ENCODE results near the gene CBLN1. TPM values are rescaled to one million over a fixed set of nuclear protein-coding genes. Genes with fewer than 3 reads are reported as not detected.

The CBLN1 gene
- total and polyA plus RNA-seq, 4 donors: 0.14 to 0.55 (median 0.33) TPM; not detected in 1

GRCh38 chr16:49276646-49277385, 4.8 kb downstream of the CBLN1 start:
- Histone ChIP-seq H3K4me3 (ENCODE audit: low read depth in 1 of 3, low read length in 3 of 3) (no peak overlapping the region), H3K27ac (ENCODE audit: low read depth in 1 of 2, low read length in 2 of 2) (no peak overlapping the region), H3K9me3 (ENCODE audit: control insufficient read depth in 4 of 4, low read length in 3 of 4) (no peaks in the 10 kb centered on the region), H3K36me3 (ENCODE audit: control insufficient read depth in 4 of 4, insufficient read depth in 3 of 4, low read depth in 1 of 4, low read length in 3 of 4) (no peaks in the 10 kb centered on the region), H3K9ac (ENCODE audit: low read depth in 1 of 2, low read length in 2 of 2) (no peak overlapping the region), H3K4me1 (ENCODE audit: control insufficient read depth in 4 of 4, insufficient read depth in 4 of 4, low read length in 3 of 4) (peaks cover 5 to 19% (median 15%) of the 10 kb centered on the region in 4 donors), H3K27me3 (ENCODE audit: control insufficient read depth in 4 of 4, insufficient read depth in 4 of 4, low read length in 3 of 4) (peaks cover 5 to 35% (median 25%) of the 10 kb centered on the region in 4 donors)
- TF ChIP-seq TAF1 (conservative IDR thresholded peaks at IDR 0.05) (no peak), CTCF (IDR thresholded peaks at IDR 0.05; ENCODE audit: low read depth, low read length, missing input control) (no peak), REST (IDR thresholded peaks at IDR 0.05) (no peak), FOXA1 (IDR thresholded peaks at IDR 0.05) (no peak), RXRA (IDR thresholded peaks at IDR 0.05) (no peak), ZBTB33 (IDR thresholded peaks at IDR 0.05) (no peak), JUND (IDR thresholded peaks at IDR 0.05) (no peak), RAD21 (IDR thresholded peaks at IDR 0.05) (no peak), FOXA2 (IDR thresholded peaks at IDR 0.05) (no peak), NR2F2 (IDR thresholded peaks at IDR 0.05) (no peak)
- TF ChIP-seq, protein P1, sequence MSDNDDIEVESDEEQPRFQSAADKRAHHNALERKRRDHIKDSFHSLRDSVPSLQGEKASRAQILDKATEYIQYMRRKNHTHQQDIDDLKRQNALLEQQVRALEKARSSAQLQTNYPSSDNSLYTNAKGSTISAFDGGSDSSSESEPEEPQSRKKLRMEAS (IDR thresholded peaks at IDR 0.05): no peak
- no peak for DNase-seq (ENCODE audit: low spot score)
- 12% methylated on average over 19 of the region's 19 CpGs for WGBS

DNA sequence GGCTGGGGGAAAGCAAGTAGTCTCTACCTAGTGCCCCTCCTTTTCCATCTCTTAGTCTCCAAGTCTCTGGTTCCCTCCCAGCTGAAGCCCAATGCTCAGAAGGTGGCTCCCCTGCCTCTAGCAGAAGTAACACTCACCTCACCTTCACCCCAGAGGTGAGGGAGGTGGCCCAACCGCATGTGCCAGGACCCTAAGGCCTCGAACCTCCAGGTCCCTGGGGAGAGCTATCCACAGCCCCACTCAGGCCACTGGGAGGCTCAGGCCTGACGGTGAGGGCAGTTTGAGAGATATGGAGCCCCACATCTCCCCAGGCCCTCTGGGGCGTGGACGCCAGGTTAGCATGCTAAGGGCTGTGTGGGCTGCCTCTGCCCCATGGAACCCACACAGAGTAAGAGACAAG, 5.8 kb downstream of the CBLN1 start:
- Histone ChIP-seq H3K27me3 (ENCODE audit: control insufficient read depth in 4 of 4, insufficient read depth in 4 of 4, low read length in 3 of 4) (peaks cover 5 to 36% (median 27%) of the 10 kb centered on the region in 4 donors), H3K9ac (ENCODE audit: low read depth in 1 of 2, low read length in 2 of 2) (no peak overlapping the region), H3K36me3 (ENCODE audit: control insufficient read depth in 4 of 4, insufficient read depth in 3 of 4, low read depth in 1 of 4, low read length in 3 of 4) (no peaks in the 10 kb centered on the region), H3K27ac (ENCODE audit: low read depth in 1 of 2, low read length in 2 of 2) (no peak overlapping the region), H3K9me3 (ENCODE audit: control insufficient read depth in 4 of 4, low read length in 3 of 4) (no peaks in the 10 kb centered on the region), H3K4me1 (ENCODE audit: control insufficient read depth in 4 of 4, insufficient read depth in 4 of 4, low read length in 3 of 4) (peaks cover 4 to 15% (median 10%) of the 10 kb centered on the region in 4 donors), H3K4me3 (ENCODE audit: low read depth in 1 of 3, low read length in 3 of 3) (no peak overlapping the region)
- WGBS: 27% methylated on average over 5 of the region's 5 CpGs
- no peak for TF ChIP-seq YY1 (IDR thresholded peaks at IDR 0.05)
- DNase-seq (ENCODE audit: low spot score): no peak

Data from liver (tissue), 9 donors.